CD4-positive, alpha-beta T cell treated with Interleukin-6 for 4 hours (primary cell): ENCODE data around the gene TPBGL.

Source experiments
- DNase-seq: peaks from one replicate; pipeline ENCODE4 v3.0.0-alpha.2; 2020; ENCODE audit warnings: mixed read lengths

TPBGL gene, protein sequence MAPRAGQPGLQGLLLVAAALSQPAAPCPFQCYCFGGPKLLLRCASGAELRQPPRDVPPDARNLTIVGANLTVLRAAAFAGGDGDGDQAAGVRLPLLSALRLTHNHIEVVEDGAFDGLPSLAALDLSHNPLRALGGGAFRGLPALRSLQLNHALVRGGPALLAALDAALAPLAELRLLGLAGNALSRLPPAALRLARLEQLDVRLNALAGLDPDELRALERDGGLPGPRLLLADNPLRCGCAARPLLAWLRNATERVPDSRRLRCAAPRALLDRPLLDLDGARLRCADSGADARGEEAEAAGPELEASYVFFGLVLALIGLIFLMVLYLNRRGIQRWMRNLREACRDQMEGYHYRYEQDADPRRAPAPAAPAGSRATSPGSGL

DNA sequence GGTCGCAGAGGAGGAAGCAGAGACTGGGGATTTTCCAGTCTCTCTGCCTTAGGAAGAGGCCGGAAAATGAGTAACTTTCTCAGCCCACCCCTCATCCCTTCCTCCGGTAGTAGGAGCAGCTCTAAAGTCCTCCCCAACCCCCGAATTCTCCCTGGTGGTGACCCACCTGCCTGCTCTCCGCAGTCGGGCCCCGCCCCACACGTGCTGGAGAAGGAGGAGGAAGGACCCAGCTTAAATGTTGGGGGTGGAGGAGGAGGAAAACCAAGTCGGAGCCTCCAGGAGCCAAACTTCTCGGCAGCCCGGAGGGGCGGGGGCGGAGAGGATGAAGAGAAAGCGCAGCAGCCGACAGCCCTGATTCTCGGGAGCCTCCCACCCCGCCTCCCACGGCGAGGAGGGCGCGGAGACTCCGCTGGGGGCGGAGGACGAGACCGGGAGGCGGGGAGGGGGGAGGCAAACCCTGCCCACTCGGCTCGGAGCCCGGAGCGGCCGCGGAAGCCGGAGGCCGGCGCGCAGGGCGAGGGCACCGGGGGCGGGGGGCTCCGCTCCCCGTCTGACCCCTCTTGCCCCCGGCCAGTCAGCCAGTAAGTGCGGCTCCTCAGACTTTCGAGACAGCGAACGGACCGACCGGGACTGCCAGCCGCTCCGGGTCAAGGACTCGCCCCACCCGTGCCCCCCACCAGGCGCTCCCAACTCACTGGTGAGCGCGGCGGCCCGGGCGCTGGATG is at the start of gene TPBGL:
TPBGL (plus strand) TSS at position 464 of the 725 bp plus-strand sequence. CDS start 276 bp downstream, outside the sequence.
- peak; percentile 24 for DNase-seq

DNA sequence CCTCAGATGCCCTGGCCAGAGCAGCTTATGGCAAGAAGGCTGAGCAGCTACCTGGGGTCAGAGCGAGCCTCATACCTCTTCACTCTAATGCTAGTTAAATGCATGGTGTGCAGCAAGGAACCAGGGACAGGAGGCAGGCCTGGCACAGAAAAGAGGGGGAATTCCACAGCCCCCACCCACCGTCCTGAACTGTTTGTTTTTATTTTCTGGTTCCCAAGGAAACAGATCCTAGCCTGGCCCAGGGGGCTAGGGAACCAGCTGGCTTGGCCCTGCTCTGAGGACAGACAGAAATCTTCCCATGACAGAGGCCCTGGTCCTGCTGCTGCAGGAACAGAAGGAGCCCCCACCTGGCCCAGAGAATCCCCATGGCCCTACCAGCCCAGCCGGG is 49.2 kb upstream of the TPBGL start:
- DNase-seq: no peak

DNA sequence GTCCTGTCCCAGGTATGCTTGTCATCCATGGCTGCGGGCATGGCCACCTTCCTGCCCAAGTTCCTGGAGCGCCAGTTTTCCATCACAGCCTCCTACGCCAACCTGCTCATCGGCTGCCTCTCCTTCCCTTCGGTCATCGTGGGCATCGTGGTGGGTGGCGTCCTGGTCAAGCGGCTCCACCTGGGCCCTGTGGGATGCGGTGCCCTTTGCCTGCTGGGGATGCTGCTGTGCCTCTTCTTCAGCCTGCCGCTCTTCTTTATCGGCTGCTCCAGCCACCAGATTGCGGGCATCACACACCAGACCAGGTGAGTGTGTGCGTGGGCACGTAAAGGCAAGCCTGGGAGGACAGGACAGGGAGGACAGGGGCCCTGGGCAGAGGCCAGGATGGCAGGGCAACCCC is 47.3 kb upstream of the TPBGL start:
- no peak for DNase-seq

DNA sequence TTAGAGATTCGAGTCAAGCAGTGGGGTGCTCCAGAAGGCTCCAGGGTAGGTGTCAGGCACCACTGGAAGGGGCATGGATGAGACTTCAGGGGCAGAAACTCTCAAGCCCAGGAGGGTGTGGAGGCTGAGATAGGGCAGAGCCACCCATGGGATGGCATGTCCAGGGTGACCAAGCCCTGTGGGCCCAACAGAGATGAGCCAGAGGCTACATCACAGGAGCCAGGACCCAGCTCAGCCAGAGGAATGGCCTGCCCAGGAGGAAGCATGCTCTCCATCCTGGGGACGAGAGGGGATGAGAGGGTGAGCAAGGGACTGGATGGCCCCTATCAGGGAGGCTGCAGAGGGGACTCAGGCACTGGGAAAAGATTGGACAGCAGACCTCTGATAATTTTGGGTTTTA is 46.9 kb upstream of the TPBGL start:
- no peak for DNase-seq

DNA sequence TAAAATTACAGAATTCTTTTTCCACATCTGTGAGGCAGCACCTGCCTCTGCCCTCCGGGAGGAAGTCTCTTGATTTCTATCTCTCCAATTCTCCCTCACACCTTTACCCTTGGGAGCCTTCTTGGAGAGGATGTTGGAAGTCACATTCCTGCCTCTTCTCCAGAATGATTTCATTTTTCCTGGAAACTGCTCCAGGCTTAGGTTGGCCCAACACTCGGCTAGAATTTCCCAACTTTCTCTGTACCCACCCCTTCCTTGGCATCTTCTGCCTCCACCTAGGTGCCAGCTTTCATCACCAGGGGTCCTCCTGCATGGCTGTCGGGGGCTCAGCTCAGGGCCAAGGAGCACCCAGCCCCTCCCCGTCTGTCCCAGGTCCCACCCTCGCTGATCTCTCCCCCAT is 46.4 kb upstream of the TPBGL start:
- DNase-seq: no peak

DNA sequence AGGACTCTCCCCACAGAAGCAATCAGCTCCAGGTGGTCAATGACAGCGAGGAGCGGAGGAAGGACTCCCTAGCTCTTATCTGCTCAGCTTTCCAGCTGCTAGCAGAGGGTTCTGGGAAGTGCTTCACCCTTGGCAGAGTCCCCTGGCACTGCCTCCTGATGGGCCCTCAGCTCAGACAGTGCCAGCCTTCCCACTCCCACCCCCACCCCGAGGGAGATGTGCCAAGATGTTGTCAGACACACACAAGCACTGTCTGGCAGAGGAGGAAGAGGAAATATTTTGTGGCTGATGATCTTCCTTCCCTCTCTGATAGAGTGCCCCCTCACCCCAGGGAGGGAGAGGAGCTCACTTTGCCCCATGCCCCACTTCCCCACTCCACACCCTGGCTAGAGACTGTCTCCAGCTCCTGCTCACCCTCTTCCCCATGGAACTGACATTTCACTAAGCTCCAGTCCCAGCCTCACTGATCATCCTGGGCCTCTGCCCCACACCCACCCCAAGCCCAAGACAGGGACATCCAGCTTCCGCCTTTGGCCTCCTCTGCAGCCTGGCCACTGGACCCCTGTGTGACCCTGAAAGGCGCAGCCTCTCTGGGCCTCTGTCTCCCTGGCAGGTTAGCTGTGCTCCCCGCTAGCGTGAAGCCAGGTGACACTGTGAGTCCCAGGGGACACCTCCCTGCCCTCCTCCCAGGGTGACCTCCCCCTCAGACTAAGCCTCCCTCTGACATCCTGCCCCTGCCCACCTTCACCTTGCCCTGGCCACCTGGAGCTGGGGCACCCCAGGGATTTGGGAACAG is 45.2 kb upstream of the TPBGL start:
- no peak for DNase-seq

DNA sequence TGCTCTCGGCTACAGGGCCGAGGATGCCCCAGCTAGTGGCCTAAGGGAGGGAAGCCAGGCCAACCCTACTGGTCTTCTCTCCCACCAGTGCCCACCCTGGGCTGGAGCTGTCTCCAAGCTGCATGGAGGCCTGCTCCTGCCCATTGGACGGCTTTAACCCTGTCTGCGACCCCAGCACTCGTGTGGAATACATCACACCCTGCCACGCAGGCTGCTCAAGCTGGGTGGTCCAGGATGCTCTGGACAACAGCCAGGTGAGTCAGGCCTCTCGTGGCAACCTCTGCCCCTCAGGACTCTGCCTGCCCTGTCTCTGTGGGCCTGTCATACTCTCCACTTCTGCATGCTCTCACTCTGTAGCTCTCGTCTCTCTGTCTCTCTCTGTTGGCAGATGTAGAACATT is 44.1 kb upstream of the TPBGL start:
- no peak for DNase-seq

DNA sequence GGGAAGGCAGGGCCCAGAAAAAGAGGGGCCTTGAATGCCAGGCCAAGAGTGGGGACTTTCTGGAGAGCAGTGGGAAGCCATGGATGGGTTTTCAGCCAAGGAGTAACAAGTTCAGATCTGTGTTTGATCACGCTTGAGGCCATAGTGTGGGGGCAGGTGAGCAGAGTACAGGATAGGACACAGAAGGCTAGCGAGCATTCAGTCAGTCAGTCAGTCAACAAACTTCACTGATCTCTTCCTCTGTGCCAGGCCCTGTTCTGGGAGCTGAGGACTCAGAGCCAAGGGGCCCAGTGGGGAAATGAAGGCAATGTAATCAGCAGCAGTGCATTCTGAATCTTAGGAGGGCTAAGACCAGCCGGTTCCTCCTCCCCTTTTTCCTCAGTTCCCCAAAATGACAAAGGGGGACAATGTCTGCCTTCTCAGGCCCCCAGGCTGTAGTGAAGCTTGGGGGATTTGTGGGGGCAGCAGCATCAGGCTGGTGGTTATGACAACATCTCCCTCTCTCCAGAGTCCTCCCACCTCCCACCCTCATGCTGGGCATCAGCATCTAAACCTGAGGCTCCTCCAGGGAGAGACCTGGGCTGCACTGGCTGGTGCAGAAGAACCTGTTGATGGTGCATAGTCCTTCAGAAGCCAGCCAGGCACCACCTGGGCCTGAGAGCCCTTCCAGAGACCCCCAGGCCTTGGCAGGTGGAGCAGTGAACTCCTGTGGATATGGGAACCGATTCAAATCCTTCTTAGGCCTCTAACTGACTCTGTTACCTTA is 42.9 kb upstream of the TPBGL start:
- no peak for DNase-seq

DNA sequence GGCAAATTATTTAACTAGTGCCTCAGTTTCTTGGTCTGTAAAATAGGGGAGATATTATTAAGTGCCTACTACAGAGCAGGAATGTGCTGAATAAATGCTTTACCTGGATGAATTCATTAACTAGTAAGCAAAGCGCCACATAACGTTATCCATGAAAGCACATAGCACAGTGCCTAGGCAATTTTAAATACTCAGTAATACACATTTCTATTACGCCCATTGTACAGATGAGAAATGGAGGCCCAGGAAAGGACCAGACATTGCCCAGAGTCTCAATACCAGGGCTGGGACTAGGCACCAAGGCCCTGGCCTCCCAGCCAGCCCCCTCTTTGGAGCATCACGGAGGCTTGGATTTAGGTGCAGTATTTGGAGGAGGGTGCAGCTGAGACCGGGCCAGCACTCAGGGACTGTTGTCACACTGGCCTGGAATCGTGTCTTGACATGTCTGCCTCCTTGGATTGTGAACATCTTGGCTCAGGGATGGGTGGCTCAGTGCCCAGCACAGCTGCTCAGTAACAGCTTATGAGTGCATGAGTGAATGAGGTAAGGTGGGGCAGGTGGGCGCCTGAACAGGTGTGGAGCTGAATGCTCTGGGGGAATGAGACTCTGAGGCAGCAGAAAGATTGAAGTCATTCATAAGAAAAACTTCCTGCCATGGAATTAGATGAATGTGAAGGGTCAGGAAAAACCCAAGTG is 42.1 kb upstream of the TPBGL start:
- DNase-seq: no peak

DNA sequence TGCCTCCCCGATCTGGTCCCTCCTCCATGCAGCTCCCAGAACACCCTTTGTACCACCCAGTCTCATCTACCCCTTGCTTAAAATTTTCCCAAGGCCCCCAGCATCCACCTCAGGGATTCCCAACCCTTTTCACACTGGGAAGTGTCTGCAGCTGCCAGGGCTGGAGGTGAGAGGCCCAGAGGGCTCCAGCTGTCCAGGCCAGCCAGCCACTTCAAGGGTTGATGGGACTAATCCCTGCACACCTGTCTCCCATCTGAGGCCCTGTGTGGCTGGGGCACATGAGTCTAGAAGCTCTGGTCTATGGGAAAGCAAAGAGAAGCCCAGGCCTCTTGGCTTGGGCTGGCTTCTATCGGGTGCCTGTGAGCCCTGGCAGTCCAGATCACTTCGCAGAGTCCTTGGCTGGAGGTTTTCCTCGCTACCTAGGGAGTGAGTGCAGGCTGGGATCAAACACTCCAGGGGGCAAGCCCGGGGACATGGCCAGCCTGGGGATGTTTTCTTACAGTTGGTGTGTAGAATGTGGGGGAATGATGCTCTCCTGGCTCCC is 41.1 kb upstream of the TPBGL start:
- DNase-seq: no peak

DNA sequence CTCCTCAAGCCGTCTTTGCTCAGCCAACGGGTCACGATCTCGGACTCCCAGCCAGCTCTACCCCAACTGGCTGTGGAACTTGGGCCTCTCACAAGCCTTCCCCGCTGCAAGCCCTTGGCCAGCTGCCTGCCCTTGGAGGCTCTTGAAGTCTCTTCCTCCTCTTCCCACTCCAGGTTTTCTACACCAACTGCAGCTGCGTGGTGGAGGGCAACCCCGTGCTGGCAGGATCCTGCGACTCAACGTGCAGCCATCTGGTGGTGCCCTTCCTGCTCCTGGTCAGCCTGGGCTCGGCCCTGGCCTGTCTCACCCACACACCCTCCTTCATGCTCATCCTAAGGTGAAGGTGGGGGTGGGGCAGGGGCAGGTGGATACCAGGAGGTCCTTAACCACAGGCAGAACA is 40.5 kb upstream of the TPBGL start:
- DNase-seq: no peak

DNA sequence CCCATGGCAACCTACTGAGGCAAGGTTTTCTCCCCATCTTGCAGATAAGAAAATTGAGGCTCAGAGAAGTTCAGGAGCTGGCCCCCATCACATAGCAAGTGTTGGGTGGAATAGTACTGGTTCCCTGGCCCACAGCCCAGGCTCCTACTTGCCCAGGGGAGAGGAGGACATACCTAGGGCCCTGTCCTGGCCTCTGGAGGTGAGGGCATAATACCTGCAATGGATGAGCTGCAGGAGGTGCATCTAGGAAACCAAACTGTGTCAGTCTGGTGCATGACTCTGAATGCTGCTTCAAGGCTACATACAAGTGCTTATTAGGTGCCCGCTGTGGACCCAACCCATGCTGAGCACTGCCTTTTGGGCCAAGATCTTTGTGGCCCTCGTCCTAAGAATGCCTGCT is 40.0 kb upstream of the TPBGL start:
- no peak for DNase-seq

DNA sequence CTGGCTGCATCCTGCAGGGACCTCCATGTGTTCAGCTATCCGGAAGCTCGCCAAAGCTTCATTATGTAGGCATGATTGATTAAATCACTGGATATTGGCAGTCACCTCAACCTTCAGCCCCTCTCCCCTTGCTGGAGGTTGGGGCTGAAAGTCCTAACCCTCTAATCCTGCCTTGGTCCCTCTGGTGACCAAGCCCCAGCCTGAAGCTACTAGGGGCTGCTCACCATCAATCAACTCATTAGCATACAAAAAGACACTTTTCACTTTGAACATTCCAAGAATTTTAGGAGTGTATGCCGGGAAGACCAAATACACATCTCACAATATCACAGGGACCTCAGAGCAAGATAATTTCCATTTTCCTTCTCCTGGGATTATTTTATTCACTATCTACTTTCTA is 38.8 kb upstream of the TPBGL start:
- no peak for DNase-seq

DNA sequence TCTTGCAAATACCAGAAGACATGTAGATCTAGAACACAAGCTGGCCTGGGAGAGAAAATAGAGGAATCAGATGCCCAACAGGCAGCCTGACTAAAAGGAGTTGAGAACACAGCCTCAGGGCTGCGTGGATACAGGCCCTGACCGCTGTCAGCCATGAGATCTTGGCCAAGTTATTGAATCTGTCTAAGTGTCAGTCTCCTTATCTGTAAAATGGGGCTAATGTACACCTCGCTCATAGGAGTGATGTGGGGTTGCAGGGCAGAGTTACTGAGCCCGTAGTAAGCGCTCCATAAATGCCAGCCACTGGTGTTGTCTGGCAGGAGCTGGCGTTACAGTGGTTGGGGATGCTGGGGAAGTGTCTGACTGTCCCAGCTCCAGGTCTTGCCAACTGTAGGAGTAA is 38.4 kb upstream of the TPBGL start:
- no peak for DNase-seq

DNA sequence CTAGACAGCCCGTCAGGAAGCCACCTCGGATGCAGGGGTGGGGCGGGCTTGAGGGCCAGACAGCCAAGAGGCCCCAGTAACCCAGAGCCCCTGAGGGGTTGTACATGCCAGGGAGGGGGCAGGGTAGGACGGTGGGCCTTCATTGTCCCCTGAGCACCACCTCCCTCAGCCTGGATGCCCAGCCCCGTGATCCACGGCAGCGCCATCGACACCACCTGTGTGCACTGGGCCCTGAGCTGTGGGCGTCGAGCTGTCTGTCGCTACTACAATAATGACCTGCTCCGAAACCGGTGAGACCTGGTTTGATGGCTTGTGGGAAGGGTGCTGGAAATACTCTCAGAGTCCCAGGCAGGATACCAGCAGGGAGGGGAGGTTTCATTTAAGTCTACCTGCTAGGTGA is 37.4 kb upstream of the TPBGL start:
- no peak for DNase-seq

DNA sequence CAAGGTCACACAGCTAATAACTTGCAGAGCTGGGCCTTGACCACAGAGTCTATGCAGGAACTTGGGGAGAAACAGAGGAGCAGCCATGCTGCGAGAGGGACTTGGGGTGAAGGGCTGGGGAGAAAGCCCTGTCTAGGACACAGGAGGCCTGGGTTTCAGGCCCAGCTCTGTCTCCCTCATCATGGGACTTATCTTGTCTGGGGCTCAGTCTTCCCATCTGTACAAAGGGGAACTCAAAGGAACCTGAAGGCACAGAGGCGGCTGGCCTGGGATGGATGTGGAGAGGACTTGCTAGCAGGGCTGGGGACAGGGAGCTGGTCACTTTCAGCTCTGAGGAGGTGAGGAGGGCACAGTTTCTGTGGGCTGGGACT is 36.9 kb upstream of the TPBGL start:
- no peak for DNase-seq

DNA sequence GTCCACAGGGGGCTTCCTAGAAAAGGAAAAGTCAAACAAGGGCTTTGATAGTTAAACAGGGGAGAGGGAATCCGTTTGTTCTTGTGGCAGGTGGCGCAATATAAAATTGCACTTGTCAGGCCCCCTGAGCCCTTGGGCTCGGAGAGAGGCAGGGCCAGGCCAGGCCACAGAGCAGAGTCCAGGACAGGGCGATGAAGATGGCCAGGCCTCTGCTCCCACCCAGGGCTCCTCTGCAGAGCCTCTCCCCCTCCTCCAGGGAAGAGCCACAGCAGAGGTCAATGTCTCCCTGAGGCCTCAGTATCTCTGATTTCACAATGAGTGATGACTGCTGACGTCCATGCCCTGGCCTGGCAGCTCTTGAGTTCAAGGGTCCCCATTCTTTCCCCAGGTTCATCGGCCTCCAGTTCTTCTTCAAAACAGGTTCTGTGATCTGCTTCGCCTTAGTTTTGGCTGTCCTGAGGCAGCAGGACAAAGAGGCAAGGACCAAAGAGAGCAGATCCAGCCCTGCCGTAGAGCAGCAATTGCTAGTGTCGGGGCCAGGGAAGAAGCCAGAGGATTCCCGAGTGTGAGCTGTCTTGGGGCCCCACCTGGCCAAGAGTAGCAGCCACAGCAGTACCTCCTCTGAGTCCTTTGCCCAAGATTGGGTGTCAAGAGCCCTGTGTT is 36.4 kb upstream of the TPBGL start:
- no peak for DNase-seq

DNA sequence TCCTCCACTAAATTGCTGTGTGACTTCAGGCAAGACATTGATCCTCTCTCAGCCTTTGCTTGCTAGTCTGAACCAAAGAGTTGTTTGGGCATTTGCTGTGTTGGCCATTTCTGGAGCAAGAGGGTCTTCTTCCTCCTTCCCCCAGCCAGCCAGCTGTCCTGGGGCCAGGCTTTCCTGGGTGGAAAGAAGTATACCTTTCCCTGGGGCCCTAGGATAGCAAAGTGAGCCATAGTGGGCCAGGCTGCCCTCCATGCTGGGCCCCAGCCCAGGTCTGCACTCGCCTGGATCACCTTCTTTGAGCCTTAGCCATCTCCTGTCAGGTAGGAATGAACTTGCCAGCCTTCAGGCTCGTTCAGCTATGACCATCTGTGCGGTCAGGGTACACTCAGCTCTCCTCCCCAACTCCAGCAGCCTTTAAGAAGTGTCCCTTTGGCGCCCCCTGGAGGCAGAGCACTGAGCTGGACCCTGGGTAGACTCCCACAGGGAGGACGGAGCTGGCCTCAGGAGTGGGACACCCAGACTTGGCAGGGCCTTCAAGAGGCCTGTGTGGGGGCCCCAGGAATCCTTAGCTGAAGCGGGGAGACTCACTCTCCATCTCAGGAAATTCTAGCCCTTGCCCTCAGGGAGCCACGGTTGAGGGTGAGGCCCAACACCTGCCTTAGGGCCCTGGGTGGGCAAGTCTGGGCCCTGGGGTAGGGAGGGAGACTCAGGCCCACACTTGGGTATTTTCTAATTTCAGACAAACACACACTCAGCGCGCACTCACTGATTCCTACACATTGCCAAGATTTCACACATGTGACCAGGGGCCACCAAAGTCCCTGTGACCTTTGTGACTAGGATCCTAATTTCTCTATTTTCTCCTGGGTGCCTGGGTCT is 35.6 kb upstream of the TPBGL start:
- DNase-seq: peak; percentile 88

DNA sequence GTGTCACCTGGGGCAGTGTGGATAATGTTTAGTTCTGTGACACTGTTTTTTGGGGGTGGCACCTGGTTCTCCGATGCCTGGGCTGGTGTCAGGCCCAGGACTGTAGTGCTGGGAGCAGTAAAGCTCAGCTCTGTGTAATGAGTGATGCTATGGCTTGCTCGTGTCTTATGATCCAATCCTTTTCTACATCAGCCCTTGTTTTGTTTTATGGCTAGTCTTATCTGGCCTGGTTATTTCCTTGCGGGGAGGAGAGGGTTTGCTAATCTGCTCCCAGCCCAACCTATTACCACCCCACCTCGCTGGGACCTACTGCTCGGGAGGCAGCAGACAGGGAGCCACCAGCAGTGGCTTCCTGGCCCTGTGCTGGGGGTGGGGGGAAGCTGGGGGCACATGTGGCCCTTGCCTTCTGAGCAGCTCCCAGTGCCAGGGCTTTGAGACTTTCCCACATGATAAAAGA is 35.0 kb upstream of the TPBGL start:
- DNase-seq: no peak

DNA sequence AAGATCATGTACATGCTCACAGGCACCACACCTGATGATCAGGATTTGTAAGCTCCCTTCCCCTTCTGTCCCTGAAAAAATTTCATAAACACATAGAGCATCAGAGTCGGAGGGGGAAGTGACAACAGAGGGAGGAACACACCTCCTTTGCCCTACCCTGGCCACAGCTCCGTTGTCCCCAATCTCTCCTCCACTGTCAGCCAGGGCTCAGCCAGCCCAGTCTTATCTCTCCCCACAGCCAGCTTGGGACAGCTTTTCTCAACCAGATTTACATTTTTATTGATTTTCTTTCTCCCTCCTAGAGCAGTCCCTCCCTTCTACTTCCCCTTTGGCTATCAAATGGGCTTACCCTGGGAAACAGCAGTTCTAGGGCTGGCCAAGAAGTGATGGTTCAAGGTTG is 32.1 kb upstream of the TPBGL start:
- no peak for DNase-seq
